H1 (cell line): ENCODE measurements around the gene RASGRF1. TPM values are rescaled to one million over a fixed set of nuclear protein-coding genes. Genes with fewer than 3 reads are reported as not detected.

ENCODE experiments used
- CTCF ChIA-PET: fragments of 300-600 bp; sonication (Branson Sonifier 250); formaldehyde crosslinking; loops from one replicate; lab custom pipeline; 2021; ENCODE audit not compliant: partially characterized antibody; lab: Charles Lee
- POLR2A ChIA-PET: fragments of 300-600 bp; sonication (Branson Sonifier 250); formaldehyde crosslinking; loops from one replicate; lab custom pipeline; 2021; ENCODE audit warnings: inconsistent platforms; ENCODE audit not compliant: partially characterized antibody; lab: Charles Lee
- DNase-seq, 2 experiments: peaks; one replicate each; pipeline versions ENCODE4 v3.0.0 to v3.0.0-alpha.2; 2010 to 2022; ENCODE audit warnings: low spot score in 2 of 2, low read depth in 1 of 2, mixed read lengths in 1 of 2
- FAIRE-seq: peaks from 2 replicates; lab custom pipeline; 2011; peaks lifted over from hg19 to GRCh38; lab: Jason Lieb, UNC
- H2AFZ ChIP-seq: 2 replicates; pipeline ENCODE4 v1.8.1; 2012; ENCODE audit warnings: low read length, inconsistent platforms
- H2AK5ac ChIP-seq: 2 replicates; pipeline ENCODE4 v1.6.1; 2013; ENCODE audit warnings: low read depth, low read length
- H2BK120ac ChIP-seq: replicated peaks from 2 replicates; pipeline ENCODE3; 2013; ENCODE audit warnings: low read depth, low read length, inconsistent platforms
- H2BK12ac ChIP-seq: 2 replicates; pipeline ENCODE4 v1.6.1; 2013; ENCODE audit warnings: low read depth, low read length
- H2BK15ac ChIP-seq: 2 replicates; pipeline ENCODE4 v1.6.1; 2013; ENCODE audit warnings: low read length
- H2BK20ac ChIP-seq: 2 replicates; pipeline ENCODE4 v1.6.1; 2013; ENCODE audit warnings: low read length
- H2BK5ac ChIP-seq: 2 replicates; pipeline ENCODE4 v1.6.1; 2013; ENCODE audit warnings: low read depth, low read length
- H3K14ac ChIP-seq: 2 replicates; pipeline ENCODE4 v1.6.1; 2013; ENCODE audit warnings: inconsistent platforms; ENCODE audit not compliant: insufficient read length
- H3K18ac ChIP-seq: 2 replicates; pipeline ENCODE4 v1.6.1; 2013; ENCODE audit warnings: low read length; ENCODE audit errors: extremely low read depth
- H3K23ac ChIP-seq: 2 replicates; pipeline ENCODE4 v1.6.1; 2013; ENCODE audit warnings: inconsistent platforms; ENCODE audit not compliant: insufficient read length
- H3K23me2 ChIP-seq: 2 replicates; pipeline ENCODE4 v1.6.1; 2013; ENCODE audit warnings: low read depth, low read length
- H3K27ac ChIP-seq: 2 replicates; pipeline ENCODE4 v1.6.1; 2011; ENCODE audit warnings: low read depth, low read length, inconsistent platforms
- H3K27me3 ChIP-seq, 4 experiments: replicated peaks in 1 of 4; 1 replicate in 1 of 4; 2 replicates in 3 of 4; pipeline versions ENCODE4 v1.6.1 to v1.8.1; 2011 to 2013; ENCODE audit warnings: low read length in 3 of 4, mild to moderate bottlenecking in 3 of 4, inconsistent platforms in 2 of 4, mixed read lengths in 2 of 4, moderate library complexity in 1 of 4; ENCODE audit not compliant: control insufficient read depth in 3 of 4, insufficient read depth in 3 of 4; ENCODE audit errors: extremely low read depth in 1 of 4
- H3K36me3 ChIP-seq, 4 experiments: 2 replicates each; pipeline versions ENCODE4 v1.6.1 to v1.8.1; 2011 to 2013; ENCODE audit warnings: mild to moderate bottlenecking in 4 of 4, low read length in 3 of 4, moderate library complexity in 2 of 4, control low read depth in 1 of 4, inconsistent platforms in 1 of 4; ENCODE audit not compliant: insufficient read depth in 4 of 4, control insufficient read depth in 2 of 4
- H3K4ac ChIP-seq: replicated peaks from 2 replicates; pipeline ENCODE3; 2013; ENCODE audit warnings: low read length, low read depth, mixed read lengths, inconsistent platforms; ENCODE audit not compliant: insufficient read length
- H3K4me1 ChIP-seq, 4 experiments: replicated peaks in 1 of 4; 1 replicate in 1 of 4; 2 replicates in 3 of 4; pipeline versions ENCODE4 v1.6.1 to v1.8.1; 2011 to 2013; ENCODE audit warnings: low read length in 3 of 4, inconsistent platforms in 2 of 4, mixed read lengths in 1 of 4; ENCODE audit not compliant: insufficient read depth in 4 of 4, control insufficient read depth in 3 of 4
- H3K4me2 ChIP-seq, 2 experiments: 2 replicates each; pipeline versions ENCODE4 v1.6.1 to v1.8.1; 2011 to 2013; ENCODE audit warnings: low read depth in 2 of 2, low read length in 2 of 2, control low read depth in 1 of 2, inconsistent platforms in 1 of 2, mild to moderate bottlenecking in 1 of 2; ENCODE audit not compliant: insufficient read depth in 1 of 2
- H3K4me3 ChIP-seq, 4 experiments: fragments of 200-600, 300-600 bp in 1 of 4; sonication (generic), shearing (Covaris generic), sonication (Bioruptor Twin) in 1 of 4; 2 replicates each; pipeline versions ENCODE4 v1.5.1 to v1.8.1; 2011 to 2016; ENCODE audit warnings: low read length in 4 of 4, low read depth in 3 of 4, control low read depth in 2 of 4, inconsistent platforms in 2 of 4, mild to moderate bottlenecking in 2 of 4, mixed read lengths in 1 of 4, moderate library complexity in 1 of 4; ENCODE audit not compliant: insufficient read depth in 2 of 4; ENCODE audit errors: extremely low read depth in 1 of 4
- H3K56ac ChIP-seq: replicated peaks from 2 replicates; pipeline ENCODE3; 2013; ENCODE audit warnings: low read depth, mild to moderate bottlenecking, mixed read lengths, low read length, inconsistent platforms; ENCODE audit not compliant: insufficient read length
- H3K79me1 ChIP-seq: 2 replicates; pipeline ENCODE4 v1.6.1; 2013; ENCODE audit warnings: low read depth, low read length, control low read depth
- H3K79me2 ChIP-seq, 2 experiments: 2 replicates each; pipeline versions ENCODE4 v1.6.1 to v1.8.1; 2012 to 2013; ENCODE audit warnings: low read length in 2 of 2, mild to moderate bottlenecking in 2 of 2, inconsistent platforms in 1 of 2; ENCODE audit not compliant: insufficient read depth in 2 of 2, control insufficient read depth in 1 of 2
- H3K9ac ChIP-seq, 4 experiments: replicated peaks in 1 of 4; 1 replicate in 1 of 4; 2 replicates in 3 of 4; pipeline versions ENCODE4 v1.6.1 to v1.8.1; 2011 to 2013; ENCODE audit warnings: low read depth in 3 of 4, low read length in 3 of 4, control low read depth in 2 of 4, mild to moderate bottlenecking in 2 of 4, moderate library complexity in 2 of 4, inconsistent platforms in 1 of 4; ENCODE audit errors: extremely low read depth in 1 of 4
- H3K9me3 ChIP-seq, 2 experiments: 2 replicates each; pipeline versions ENCODE4 v1.6.1 to v1.8.1; 2012 to 2013; ENCODE audit warnings: mild to moderate bottlenecking in 2 of 2, moderate library complexity in 2 of 2, control low read depth in 1 of 2, inconsistent platforms in 1 of 2, low read depth in 1 of 2, low read length in 1 of 2, mixed read lengths in 1 of 2; ENCODE audit not compliant: insufficient read depth in 2 of 2
- H4K20me1 ChIP-seq, 2 experiments: replicated peaks in 1 of 2; 2 replicates each; pipeline versions ENCODE3 to v1.8.1; 2011 to 2013; ENCODE audit warnings: inconsistent platforms in 2 of 2, low read length in 2 of 2, mild to moderate bottlenecking in 1 of 2; ENCODE audit not compliant: insufficient read depth in 2 of 2, control insufficient read depth in 1 of 2
- H4K5ac ChIP-seq: 2 replicates; pipeline ENCODE4 v1.6.1; 2013; ENCODE audit warnings: low read length, low read depth, mixed read lengths, inconsistent platforms; ENCODE audit not compliant: insufficient read length
- H4K8ac ChIP-seq: 2 replicates; pipeline ENCODE4 v1.8.0; 2013; ENCODE audit warnings: mild to moderate bottlenecking, moderate library complexity, low read length, inconsistent platforms; ENCODE audit not compliant: insufficient read depth; ENCODE audit errors: extremely low read depth
- H4K91ac ChIP-seq: replicated peaks from 2 replicates; pipeline ENCODE3; 2013; ENCODE audit warnings: low read length, mixed read lengths, inconsistent platforms; ENCODE audit not compliant: insufficient read length
- ATF2 ChIP-seq: IDR thresholded peaks from 2 replicates; pipeline ENCODE4 v1.6.1; 2012; ENCODE audit warnings: low read length, inconsistent platforms
- CHD1 ChIP-seq: IDR thresholded peaks from 2 replicates; pipeline ENCODE4 v1.6.1; 2012; ENCODE audit warnings: low read depth, low read length, improper control_type of control experiment
- JUN ChIP-seq: IDR thresholded peaks from 2 replicates; pipeline ENCODE4 v1.6.1; 2011; ENCODE audit warnings: low read depth, mild to moderate bottlenecking, improper control_type of control experiment, low read length
- JUND ChIP-seq: IDR thresholded peaks from 2 replicates; pipeline ENCODE4 v1.6.1; 2011; ENCODE audit warnings: mild to moderate bottlenecking, improper control_type of control experiment, low read length
- MAX ChIP-seq: IDR thresholded peaks from 2 replicates; pipeline ENCODE4 v1.6.1; 2012; ENCODE audit warnings: inconsistent platforms
- NANOG ChIP-seq: IDR thresholded peaks from 2 replicates; pipeline ENCODE4 v1.6.1; 2011; ENCODE audit warnings: low read length, low read depth, mild to moderate bottlenecking, inconsistent platforms; ENCODE audit not compliant: insufficient read depth, poor library complexity, severe bottlenecking
- RFX5 ChIP-seq: IDR thresholded peaks from 2 replicates; pipeline ENCODE4 v1.6.1; 2011; ENCODE audit warnings: low read depth, low read length, improper control_type of control experiment, borderline replicate concordance
- RNF2 ChIP-seq: fragments of 200-900, 300-1000 bp; sonication (generic); IDR thresholded peaks from 2 replicates; pipeline ENCODE4 v1.7.1; 2016; ENCODE audit warnings: borderline replicate concordance, low read depth, mild to moderate bottlenecking, antibody characterized with exemption, low read length; ENCODE audit not compliant: poor library complexity, severe bottlenecking; ENCODE audit errors: missing control alignments
- SP4 ChIP-seq: IDR thresholded peaks from 2 replicates; pipeline ENCODE4 v1.6.1; 2012; ENCODE audit warnings: low read length, inconsistent platforms
- TAF7 ChIP-seq: optimal IDR thresholded peaks from 2 replicates; pipeline ENCODE3; 2011; ENCODE audit warnings: low read depth, mild to moderate bottlenecking, inconsistent platforms, low read length, moderate library complexity, borderline replicate concordance
- TCF12 ChIP-seq: IDR thresholded peaks from 2 replicates; pipeline ENCODE4 v1.6.1; 2011; ENCODE audit warnings: low read depth, mild to moderate bottlenecking, low read length
- TEAD4 ChIP-seq: IDR thresholded peaks from 2 replicates; pipeline ENCODE4 v1.6.1; 2012; ENCODE audit warnings: low read depth, low read length, inconsistent platforms, mixed read lengths
- WGBS, 2 experiments: shearing (Covaris generic) in 1 of 2; methylation state at CpG; one replicate each; pipeline versions ENCODE4 v1.1.6 to v1.1.7; 2013 to 2015; ENCODE audit warnings: low lambda C conversion rate in 2 of 2, mixed read lengths in 2 of 2, inconsistent platforms in 1 of 2, low coverage in 1 of 2, missing lambda C conversion rate in 1 of 2; ENCODE audit not compliant: insufficient replicate concordance in 2 of 2, insufficient coverage in 1 of 2, insufficient read length in 1 of 2; ENCODE audit errors: extremely low coverage in 1 of 2, missing lambda C conversion rate in 1 of 2; 5-methylcytosine and 5-hydroxymethylcytosine counted together
- polyA plus RNA-seq, 7 experiments: library from polyadenylated mRNA; depleted of rRNA in 3 of 7; stranded (reverse) in 5 of 7; unstranded in 2 of 7; fragments of >200 nt in 5 of 7; fragments of 200-250 nt in 2 of 7; gene quantifications; 1 replicate in 5 of 7; 2 replicates in 1 of 7; 4 replicates in 1 of 7; pipeline versions ENCODE4 v1.2.1 to v1.2.3, GENCODE V29; 2011 to 2013; ENCODE audit warnings: missing spikeins in 2 of 7, mixed read lengths in 2 of 7
- total RNA-seq: library from RNA; stranded (reverse); fragmentation: NEBNext Ultra II Directional; extraction: Animal tissue kit (Norgen Biotek cat#: 25700); gene quantifications from 2 replicates; pipeline ENCODE4 v1.2.1, GENCODE V29; 2021

The RASGRF1 gene
- total and polyA plus RNA-seq, 2 of the 8 experiments (the other 6 are each of a cell fraction or from before 2014, with no cell fraction given): 0.42 to 0.67 TPM

DNA sequence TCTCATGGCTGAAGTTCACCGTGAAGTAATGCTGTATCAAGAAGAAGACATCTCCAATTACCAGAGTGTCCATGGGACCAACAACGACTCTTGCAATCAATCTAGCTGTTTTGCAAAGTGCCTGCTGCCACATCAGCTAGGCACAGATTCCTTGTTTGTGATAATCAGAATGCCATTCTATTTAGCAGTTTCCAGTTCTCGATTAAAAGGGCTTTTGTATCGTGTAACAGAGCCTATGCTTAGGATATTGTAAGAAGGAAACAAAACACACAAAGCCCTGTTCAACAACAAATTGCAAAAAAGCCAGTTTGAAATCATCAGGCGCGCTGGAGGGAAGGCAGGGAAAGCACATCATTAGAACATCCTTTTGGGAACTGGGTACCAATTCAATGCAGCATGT is 26.1 kb downstream of the RASGRF1 start:
- Histone ChIP-seq H3K27ac (no peak overlapping the region), H4K91ac (no peak overlapping the region), H2BK15ac (no peak overlapping the region), H3K4ac (no peak overlapping the region), H2AK5ac (no peak overlapping the region), H3K9ac (no peak overlapping the region), H2BK5ac (no peak overlapping the region), H3K79me1 (no peaks in the 10 kb centered on the region), H3K4me2 (no peak overlapping the region), H3K79me2 (no peaks in the 10 kb centered on the region), H3K23ac (no peak overlapping the region), H2BK20ac (no peak overlapping the region), H4K8ac (no peak overlapping the region), H4K5ac (no peak overlapping the region), H3K18ac (no peak overlapping the region), H3K4me1 (peaks cover 6 to 13% (median 10%) of the 10 kb centered on the region in 4 experiments; a peak in 6 of 7 replicates), H4K20me1 (no peaks in the 10 kb centered on the region), H2BK120ac (no peak overlapping the region), H3K27me3 (peaks cover 6 to 29% (median 25%) of the 10 kb centered on the region in 4 experiments; a peak in 6 of 7 replicates), H3K9me3 (no peaks in the 10 kb centered on the region), H2AFZ (no peak overlapping the region), H3K56ac (no peak overlapping the region), H2BK12ac (no peak overlapping the region), H3K36me3 (no peaks in the 10 kb centered on the region), H3K14ac (no peak overlapping the region), H3K23me2 (no peaks in the 10 kb centered on the region), H3K4me3 (no peak overlapping the region)
- no peak for FAIRE-seq
- no peak for DNase-seq
- WGBS, 2 experiments: 89% methylated on average over 6 of the region's 6 CpGs; no CpG with 5 or more reads in 1 of the 2 experiments
- ChIA-PET POLR2A (no interaction called here), CTCF (interaction anchor here (1.1 to 3.7 kb wide), 5 partner anchors 17 to 119 kb away, joined by 4 to 11 read pairs (median 4); no protein-coding TSS in a partner anchor)
- TF ChIP-seq CHD1 (no peak), JUND (no peak), ATF2 (no peak), TAF7 (no peak), RNF2 (no peak), TEAD4 (no peak), RFX5 (no peak), NANOG (no peak), SP4 (no peak), MAX (no peak), JUN (no peak), TCF12 (no peak)
